Measurements from ENCODE around the gene KCNH1. TPM values are rescaled to one million over a fixed set of nuclear protein-coding genes. Genes with fewer than 3 reads are reported as not detected.
"Not testable (repeated sequence)": the region's sequence is repeated elsewhere in the genome, so short reads cannot be mapped to it uniquely, and the experiment has no call there.

KCNH1 gene
- total RNA-seq, 1 donor from 2014 or later = 6.3 TPM

DNA sequence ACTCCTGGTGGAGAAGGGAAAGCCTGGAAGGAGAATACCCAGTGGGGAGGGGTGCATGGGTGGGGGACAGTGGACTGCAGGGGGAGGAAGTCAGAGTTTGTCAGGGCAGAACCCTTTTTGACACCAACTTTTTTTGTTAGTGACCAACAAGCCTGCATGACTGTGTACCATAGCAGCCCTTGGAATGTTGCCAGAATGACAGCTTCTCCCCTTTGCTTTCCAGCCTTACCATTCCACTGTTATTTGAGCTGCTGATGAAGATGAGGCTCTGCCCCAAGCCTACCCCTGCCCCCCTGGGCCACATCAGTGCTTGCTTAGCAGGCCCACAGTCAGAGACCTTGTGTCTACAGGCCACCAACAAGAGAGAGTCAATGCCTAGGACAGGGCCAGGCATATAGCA lies 464.0 kb downstream of the KCNH1 start:
- no peaks in the 10 kb centered on the region for H3K4me1 Mint-ChIP-seq (ENCODE audit: low read depth)
- no peak overlapping the region for H3K27ac Mint-ChIP-seq (ENCODE audit: unreplicated experiment)
- H3K27me3 Mint-ChIP-seq (ENCODE audit: low read depth) = no peaks in the 10 kb centered on the region
- TF ChIP-seq CTCF (IDR thresholded peaks at IDR 0.05) = no peak
- no peak overlapping the region for H3K4me3 Mint-ChIP-seq (ENCODE audit: unreplicated experiment)
- no peak for DNase-seq (ENCODE audit: low spot score)
- peaks cover 4% of the 10 kb centered on the region for H3K36me3 Mint-ChIP-seq (ENCODE audit: low read depth)
- H3K9me3 Mint-ChIP-seq (ENCODE audit: low read depth) = no peaks in the 10 kb centered on the region

DNA sequence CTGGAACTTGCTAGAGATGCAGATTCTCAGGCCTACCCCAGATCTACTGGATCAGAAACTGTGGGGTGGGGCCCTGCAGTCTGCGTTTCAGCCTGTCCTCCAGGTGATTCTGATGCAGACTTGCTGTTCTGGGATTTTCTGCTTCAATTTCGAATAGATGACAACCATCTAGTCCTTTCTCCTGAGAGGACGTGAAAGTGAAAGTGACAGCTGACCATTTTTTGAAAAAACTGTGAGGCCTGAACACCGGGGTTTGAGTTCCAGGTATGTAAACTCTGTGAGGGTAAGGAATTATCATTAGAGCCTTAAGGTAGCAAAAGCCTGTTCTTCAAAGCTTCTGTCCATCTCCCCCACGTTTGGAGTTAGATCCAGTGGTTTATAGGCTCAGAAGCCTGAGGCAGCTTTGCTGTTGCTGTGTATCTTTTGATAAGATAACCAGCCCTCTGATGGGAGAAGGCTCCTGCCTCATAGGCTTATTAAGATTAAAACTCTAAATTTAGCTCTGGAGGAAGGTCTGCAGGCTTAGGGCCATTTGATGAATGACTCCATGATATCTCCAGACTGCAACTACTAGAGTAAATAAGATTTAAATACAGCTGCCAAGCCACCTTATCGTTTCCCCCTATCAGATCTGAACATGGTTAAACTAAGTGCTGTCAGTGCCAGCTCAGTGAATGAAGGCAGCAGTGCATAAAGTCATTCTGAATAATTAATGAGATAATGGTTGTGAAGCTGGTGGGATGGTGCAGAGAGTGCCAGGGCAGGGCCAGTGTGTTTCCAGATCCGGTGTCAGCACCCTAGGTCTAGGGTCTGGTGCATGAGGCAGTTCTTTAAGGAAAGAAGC lies 470.0 kb downstream of the KCNH1 start:
- DNase-seq (ENCODE audit: low spot score) = no peak
- Mint-ChIP-seq H3K9me3 (ENCODE audit: low read depth) (peaks cover 3% of the 10 kb centered on the region), H3K27ac (ENCODE audit: unreplicated experiment) (no peak overlapping the region), H3K36me3 (ENCODE audit: low read depth) (no peaks in the 10 kb centered on the region), H3K4me1 (ENCODE audit: low read depth) (no peaks in the 10 kb centered on the region), H3K27me3 (ENCODE audit: low read depth) (no peaks in the 10 kb centered on the region), H3K4me3 (ENCODE audit: unreplicated experiment) (no peak overlapping the region)
- no peak for TF ChIP-seq CTCF (IDR thresholded peaks at IDR 0.05)

- DNase-seq (ENCODE audit: low spot score) = no peak
- H3K4me3 Mint-ChIP-seq (ENCODE audit: unreplicated experiment) = no peak overlapping the region
- no peak for TF ChIP-seq CTCF (IDR thresholded peaks at IDR 0.05)
- peaks cover 10% of the 10 kb centered on the region for H3K9me3 Mint-ChIP-seq (ENCODE audit: low read depth)
- no peak overlapping the region for H3K27ac Mint-ChIP-seq (ENCODE audit: unreplicated experiment)
- H3K4me1 Mint-ChIP-seq (ENCODE audit: low read depth) = no peaks in the 10 kb centered on the region
- H3K27me3 Mint-ChIP-seq (ENCODE audit: low read depth) = no peaks in the 10 kb centered on the region
- no peaks in the 10 kb centered on the region for H3K36me3 Mint-ChIP-seq (ENCODE audit: low read depth)
Measured at GRCh38 chr1:210662291-210663050, 471.5 kb downstream of the KCNH1 start.

- not testable (repeated sequence) for H3K27ac Mint-ChIP-seq (ENCODE audit: unreplicated experiment); H3K4me1 Mint-ChIP-seq (ENCODE audit: low read depth); H3K27me3 Mint-ChIP-seq (ENCODE audit: low read depth); H3K36me3 Mint-ChIP-seq (ENCODE audit: low read depth); DNase-seq (ENCODE audit: low spot score); H3K4me3 Mint-ChIP-seq (ENCODE audit: unreplicated experiment)
- peaks cover 10% of the 10 kb centered on the region for H3K9me3 Mint-ChIP-seq (ENCODE audit: low read depth)
Measured at GRCh38 chr1:210661520-210661919, 472.4 kb downstream of the KCNH1 start.

DNA sequence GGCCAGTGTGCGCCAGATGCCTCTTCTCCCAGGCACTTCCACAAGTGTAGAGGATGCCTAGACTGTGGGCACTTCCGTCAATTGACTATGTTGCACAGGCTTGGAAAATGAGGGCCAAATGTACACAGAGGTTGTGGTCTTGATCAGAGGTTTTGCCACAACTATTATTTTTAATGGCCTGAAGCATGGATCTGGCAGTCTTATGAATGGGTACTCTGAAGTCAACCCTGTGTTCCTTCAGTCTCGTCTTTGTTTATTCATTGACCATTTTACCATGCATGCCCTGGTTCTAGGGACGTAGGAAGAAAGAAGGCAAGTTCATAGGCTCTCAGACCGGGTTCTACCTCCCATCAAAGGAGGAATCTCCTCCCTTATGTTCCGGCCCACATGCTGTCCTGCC lies 476.1 kb downstream of the KCNH1 start:
- H3K4me1 Mint-ChIP-seq (ENCODE audit: low read depth) = no peaks in the 10 kb centered on the region
- no peak overlapping the region for H3K4me3 Mint-ChIP-seq (ENCODE audit: unreplicated experiment)

More for the DNA sequence above, 476.1 kb downstream of the KCNH1 start:
- Mint-ChIP-seq H3K36me3 (ENCODE audit: low read depth) (no peaks in the 10 kb centered on the region), H3K27me3 (ENCODE audit: low read depth) (no peaks in the 10 kb centered on the region), H3K27ac (ENCODE audit: unreplicated experiment) (no peak overlapping the region), H3K9me3 (ENCODE audit: low read depth) (peaks cover 10% of the 10 kb centered on the region)
- no peak for DNase-seq (ENCODE audit: low spot score)
- no peak for TF ChIP-seq CTCF (IDR thresholded peaks at IDR 0.05)
